ENCODE results near the gene CIDEC.

The CIDEC gene, protein sequence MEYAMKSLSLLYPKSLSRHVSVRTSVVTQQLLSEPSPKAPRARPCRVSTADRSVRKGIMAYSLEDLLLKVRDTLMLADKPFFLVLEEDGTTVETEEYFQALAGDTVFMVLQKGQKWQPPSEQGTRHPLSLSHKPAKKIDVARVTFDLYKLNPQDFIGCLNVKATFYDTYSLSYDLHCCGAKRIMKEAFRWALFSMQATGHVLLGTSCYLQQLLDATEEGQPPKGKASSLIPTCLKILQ

GRCh38 chr3:9879830-9880549 is at the start of gene CIDEC:
Gene CIDEC (minus strand): TSS chr3:9880253. CDS start chr3:9878486, 1,767 bp downstream.
- DNase-seq (ENCODE audit: low spot score), result no peak

- no peak for DNase-seq (ENCODE audit: low spot score)
These were observed 48.1 kb upstream of the CIDEC start for GRCh38 chr3:9928158-9928557.

GRCh38 chr3:9918261-9919038 is 38.4 kb upstream of the CIDEC start:
- no peak for DNase-seq (ENCODE audit: low spot score)

DNA sequence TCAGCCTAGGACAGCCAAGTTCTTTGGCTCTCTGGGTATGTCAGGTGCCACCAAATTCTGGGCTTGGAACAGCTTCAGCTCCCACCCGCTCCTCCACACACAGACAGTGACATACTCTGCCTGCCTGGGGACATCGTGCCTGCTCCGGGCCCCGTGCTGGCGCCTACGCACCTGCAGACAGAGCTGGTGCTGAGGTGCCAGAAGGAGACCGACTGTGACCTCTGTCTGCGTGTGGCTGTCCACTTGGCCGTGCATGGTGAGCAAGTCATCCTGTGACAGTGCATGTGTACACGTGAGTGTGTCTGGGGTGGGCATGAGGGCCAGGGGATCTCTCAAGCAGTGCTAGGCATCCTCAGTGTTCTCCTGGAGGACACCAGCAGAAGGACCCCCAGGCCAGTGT is 37.8 kb upstream of the CIDEC start:
- DNase-seq (ENCODE audit: low spot score), result no peak

DNA sequence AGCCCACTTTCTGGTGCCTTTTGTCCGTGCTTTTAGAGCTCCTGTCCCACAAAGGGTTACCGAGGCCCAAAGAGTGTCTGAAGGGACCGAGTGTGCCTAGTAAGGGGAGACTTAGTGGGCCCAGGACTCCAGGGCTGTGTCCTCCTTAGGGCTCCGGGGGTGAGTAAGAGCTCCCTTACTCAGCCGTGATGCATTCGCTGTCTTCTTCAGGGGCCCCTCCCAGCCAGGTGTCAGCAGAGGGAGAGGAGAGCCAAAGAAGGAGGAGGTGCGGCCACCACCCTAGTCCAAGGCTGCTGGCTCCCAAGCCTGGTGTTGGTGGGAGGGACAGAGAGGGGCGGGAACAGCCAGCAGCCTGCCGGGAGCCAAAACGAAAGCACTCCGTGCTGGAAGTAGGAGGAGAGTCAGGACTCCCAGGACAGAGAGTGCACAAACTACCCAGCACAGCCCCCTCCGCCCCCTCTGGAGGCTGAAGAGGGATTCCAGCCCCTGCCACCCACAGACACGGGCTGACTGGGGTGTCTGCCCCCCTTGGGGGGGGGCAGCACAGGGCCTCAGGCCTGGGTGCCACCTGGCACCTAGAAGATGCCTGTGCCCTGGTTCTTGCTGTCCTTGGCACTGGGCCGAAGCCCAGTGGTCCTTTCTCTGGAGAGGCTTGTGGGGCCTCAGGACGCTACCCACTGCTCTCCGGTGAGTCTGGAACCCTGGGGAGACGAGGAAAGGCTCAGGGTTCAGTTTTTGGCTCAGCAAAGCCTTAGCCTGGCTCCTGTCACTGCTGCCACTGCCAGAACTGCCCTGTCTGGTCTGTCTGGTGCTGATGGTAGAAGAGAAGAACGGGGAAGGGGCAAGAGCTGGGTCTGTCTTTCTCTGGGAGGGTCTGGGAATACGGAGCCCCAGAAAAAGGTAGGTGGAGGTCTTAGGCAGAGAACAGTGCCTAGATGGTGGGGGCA is 37.0 kb upstream of the CIDEC start, which contains the start of gene IL17RC:
Gene IL17RC, plus strand, starts transcription at position 365 of the 947 bp plus-strand sequence. Its CDS starts 218 bp downstream, at position 583.
- no peak for DNase-seq (ENCODE audit: low spot score)

DNA sequence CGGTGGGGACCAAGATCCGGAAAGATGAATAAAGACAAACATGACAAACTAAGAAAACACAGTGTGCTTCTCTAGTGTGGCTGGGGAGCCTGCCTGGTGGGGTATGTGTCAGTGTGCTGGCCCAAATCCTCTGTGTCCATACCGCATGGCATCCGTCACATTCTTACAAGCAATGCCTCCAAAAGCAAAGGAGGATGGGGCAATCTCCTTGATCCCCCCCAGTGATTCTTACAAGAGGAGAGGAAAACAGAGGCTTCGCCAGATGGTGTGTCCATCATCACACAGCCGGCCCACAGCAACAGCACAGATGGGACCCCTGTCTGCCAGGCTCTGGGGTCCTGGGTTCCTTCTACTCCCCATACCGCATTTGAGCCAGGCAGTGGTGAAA is 36.3 kb upstream of the CIDEC start:
- DNase-seq (ENCODE audit: low spot score), result no peak

GRCh38 chr3:9915254-9916141 is 35.4 kb upstream of the CIDEC start:
- peak; percentile 21 for DNase-seq (ENCODE audit: low spot score)

GRCh38 chr3:9914559-9915253 is 34.7 kb upstream of the CIDEC start:
- DNase-seq (ENCODE audit: low spot score), result no peak

- no peak for DNase-seq (ENCODE audit: low spot score)
These were observed 34.0 kb upstream of the CIDEC start for GRCh38 chr3:9914011-9914410.

- no peak for DNase-seq (ENCODE audit: low spot score)
These were observed 33.5 kb upstream of the CIDEC start for GRCh38 chr3:9913601-9914000.

DNA sequence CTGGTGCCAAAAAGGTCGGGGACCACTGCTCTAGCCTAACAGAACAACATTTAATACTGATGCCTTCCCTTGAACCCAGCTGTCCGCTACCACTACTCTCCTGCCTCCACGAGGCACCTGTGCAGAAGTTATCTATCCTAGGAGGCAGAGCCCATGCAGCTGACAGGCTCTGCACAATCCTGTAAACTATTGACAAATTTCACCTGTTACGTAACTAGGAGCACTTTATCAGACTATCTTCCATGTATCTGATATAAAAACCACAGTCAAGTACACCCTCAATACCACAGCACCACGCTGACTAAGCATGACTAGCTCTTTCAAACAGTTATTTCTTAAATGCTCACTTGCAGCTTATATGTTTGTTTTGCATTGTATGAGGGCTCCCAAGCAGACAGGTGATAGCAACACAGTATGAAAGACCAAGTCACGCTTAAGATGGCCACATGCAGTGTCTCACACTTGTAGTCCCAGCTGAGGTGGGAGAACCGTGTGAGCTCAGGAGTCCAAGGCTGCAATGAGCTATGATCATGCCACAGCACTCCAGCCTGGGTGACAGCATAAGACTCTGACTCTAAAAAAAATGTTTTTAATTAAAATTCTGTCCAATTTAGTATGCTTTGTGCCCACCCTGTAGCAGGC is 32.4 kb upstream of the CIDEC start:
- DNase-seq (ENCODE audit: low spot score), result peak; percentile 64

DNA sequence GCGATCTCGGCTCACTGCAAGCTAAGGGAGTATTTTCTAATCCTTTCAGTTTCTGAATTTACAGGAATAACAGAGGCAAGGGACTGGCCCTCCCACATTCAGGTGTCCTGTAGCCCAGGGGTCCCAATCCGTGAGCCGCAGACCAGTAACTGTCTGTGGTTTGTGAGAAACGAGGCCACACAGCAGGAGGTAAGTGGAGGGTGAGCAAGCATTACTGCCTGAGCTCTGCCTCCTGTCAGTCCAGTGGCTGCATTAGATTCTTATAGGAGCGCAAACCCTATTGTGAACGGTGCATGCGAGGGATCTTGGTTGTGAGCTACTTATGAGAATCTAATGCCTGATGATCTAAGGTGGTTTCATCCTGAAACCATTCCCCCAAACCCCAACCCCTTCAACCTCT is 31.8 kb upstream of the CIDEC start:
- DNase-seq (ENCODE audit: low spot score), result no peak

- no peak for DNase-seq (ENCODE audit: low spot score)
These were observed 29.4 kb upstream of the CIDEC start for GRCh38 chr3:9909221-9910013.

GRCh38 chr3:9908286-9908685 is 28.2 kb upstream of the CIDEC start:
- no peak for DNase-seq (ENCODE audit: low spot score)

DNA sequence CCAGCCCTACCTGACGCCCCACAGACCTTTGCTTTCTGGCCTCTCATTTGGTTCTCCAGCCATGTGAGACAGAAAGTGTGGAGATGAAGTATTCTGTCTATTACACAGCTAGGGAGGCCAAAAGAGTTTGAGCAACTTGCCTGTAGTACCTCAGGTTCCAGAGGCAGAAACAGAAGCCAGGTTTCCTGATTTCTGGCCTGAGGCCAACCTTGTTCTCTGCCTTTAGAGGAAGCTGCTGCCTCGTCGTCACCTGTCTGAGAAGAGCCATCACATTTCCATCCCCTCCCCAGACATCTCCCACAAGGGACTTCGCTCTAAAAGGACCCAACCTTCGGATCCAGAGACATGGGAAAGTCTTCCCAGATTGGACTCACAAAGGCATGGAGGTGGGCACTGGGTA is 26.4 kb upstream of the CIDEC start:
- no peak for DNase-seq (ENCODE audit: low spot score)

- no peak for DNase-seq (ENCODE audit: low spot score)
These were observed 23.9 kb upstream of the CIDEC start for GRCh38 chr3:9903904-9904303.

DNA sequence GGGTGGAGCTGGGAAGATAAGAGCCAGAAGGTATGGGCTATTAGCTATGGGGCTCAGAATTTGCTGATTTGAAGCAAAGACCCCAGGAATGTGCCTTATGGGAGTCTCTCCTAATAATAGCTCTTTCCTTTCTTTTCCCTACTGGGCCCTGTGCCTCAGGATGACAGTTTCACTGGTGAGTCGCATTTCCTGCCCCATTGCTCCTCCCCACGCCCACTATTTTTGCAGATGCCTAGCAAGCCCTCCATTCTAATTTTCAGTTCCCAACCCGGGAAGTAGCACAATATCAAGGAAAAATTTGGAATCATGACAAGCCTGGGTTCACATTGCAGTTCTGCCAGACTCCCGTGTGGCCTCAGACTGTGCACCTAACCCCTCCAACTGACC is 23.2 kb upstream of the CIDEC start:
- no peak for DNase-seq (ENCODE audit: low spot score)

DNA sequence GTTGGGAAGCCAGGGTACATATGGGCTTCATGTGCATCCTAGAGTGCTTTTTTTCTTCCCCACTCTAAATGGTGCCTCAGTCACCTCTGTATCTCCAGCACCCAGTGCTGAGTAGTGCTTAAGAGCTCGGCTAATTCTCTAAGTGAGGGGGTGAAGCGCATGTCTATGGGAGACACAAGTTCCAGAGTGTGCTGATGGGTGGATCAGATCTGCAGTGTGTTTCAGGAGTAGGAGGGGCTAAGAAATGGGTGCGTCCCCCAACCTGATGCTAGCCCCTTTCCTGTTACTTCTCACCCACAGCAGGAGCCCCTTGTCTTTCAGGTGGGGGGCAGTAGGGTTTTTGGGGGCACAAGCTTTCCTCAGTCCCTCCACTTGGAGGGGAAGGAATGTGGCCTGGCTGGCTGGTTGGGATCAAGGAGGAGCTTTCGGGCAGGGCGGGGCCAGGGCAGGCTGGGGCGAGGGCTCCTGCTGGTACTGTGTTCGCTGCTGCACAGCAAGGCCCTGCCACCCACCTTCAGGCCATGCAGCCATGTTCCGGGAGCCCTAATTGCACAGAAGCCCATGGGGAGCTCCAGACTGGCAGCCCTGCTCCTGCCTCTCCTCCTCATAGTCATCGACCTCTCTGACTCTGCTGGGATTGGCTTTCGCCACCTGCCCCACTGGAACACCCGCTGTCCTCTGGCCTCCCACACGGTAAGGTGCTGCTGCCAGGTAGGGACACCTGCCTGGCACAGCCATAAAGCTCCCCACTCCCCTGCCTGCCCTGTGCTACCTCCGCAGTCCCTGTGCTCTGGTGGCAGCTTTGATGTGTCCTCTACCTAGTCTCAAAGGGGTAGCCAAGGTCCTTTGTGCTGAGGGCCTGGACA is 22.6 kb upstream of the CIDEC start, which contains the start of gene IL17RE:
Gene IL17RE, plus strand, starts transcription at position 477 of the 866 bp plus-strand sequence. Its CDS starts 85 bp downstream, at position 562.
- no peak for DNase-seq (ENCODE audit: low spot score)
